H1 (cell line): ENCODE measurements around the gene CHSY3.
A peak's percentile ranks its signal among the peaks of the same experiment; 100 is the strongest.

ENCODE experiments used
- CTCF ChIP-seq, 3 experiments: IDR thresholded peaks; 1 replicate in 2 of 3; 2 replicates in 1 of 3; pipeline versions ENCODE4 v1.5.1 to v1.6.1; 2011; ENCODE audit warnings: low read length in 3 of 3, mild to moderate bottlenecking in 3 of 3, inconsistent platforms in 2 of 3, low read depth in 1 of 3, moderate library complexity in 1 of 3; ENCODE audit not compliant: insufficient read depth in 1 of 3; ENCODE audit errors: control extremely low read depth in 1 of 3
- EP300 ChIP-seq, 2 experiments: IDR thresholded peaks; 1 replicate in 1 of 2; 2 replicates in 1 of 2; pipeline ENCODE4 v1.6.1; 2011 to 2012; ENCODE audit warnings: low read depth in 2 of 2, low read length in 2 of 2, mild to moderate bottlenecking in 2 of 2, borderline replicate concordance in 1 of 2, inconsistent platforms in 1 of 2, moderate library complexity in 1 of 2
- GABPA ChIP-seq: IDR thresholded peaks from 2 replicates; pipeline ENCODE4 v1.6.1; 2011; ENCODE audit warnings: mild to moderate bottlenecking, low read length, moderate library complexity, borderline replicate concordance; ENCODE audit not compliant: insufficient read depth
- JUN ChIP-seq: IDR thresholded peaks from 2 replicates; pipeline ENCODE4 v1.6.1; 2011; ENCODE audit warnings: low read depth, mild to moderate bottlenecking, improper control_type of control experiment, low read length
- NRF1 ChIP-seq: IDR thresholded peaks from 2 replicates; pipeline ENCODE4 v1.6.1; 2011; ENCODE audit warnings: mild to moderate bottlenecking, low read depth, low read length, improper control_type of control experiment
- POLR2A ChIP-seq, 2 experiments: IDR thresholded peaks; 1 replicate in 1 of 2; 2 replicates in 1 of 2; pipeline ENCODE4 v1.6.1; 2011; ENCODE audit warnings: low read depth in 2 of 2, low read length in 2 of 2, mild to moderate bottlenecking in 2 of 2; ENCODE audit errors: control extremely low read depth in 1 of 2

GRCh38 chr5:130077007-130077406 lies 172.7 kb downstream of the CHSY3 start:
- TF ChIP-seq CTCF (IDR thresholded peaks at IDR 0.05; ENCODE audit: control extremely low read depth in 1 of 3, insufficient read depth in 1 of 3, low read depth in 1 of 3, low read length in 3 of 3) (peak in 1 of 3 experiments; percentile 22; a peak in 1 of 4 replicates), GABPA (no peak), JUN (no peak), NRF1 (no peak), POLR2A (IDR thresholded peaks at IDR 0.05; ENCODE audit: control extremely low read depth in 1 of 2, low read depth in 2 of 2, low read length in 2 of 2) (no peak), EP300 (IDR thresholded peaks at IDR 0.05; ENCODE audit: borderline replicate concordance in 1 of 2, low read depth in 2 of 2, low read length in 2 of 2) (no peak)
